ENCODE measurements around the gene PLCB4. TPM values are rescaled to one million over a fixed set of nuclear protein-coding genes. Genes with fewer than 3 reads are reported as not detected.

Gene PLCB4
- total RNA-seq, 1 donor from 2014 or later, result 1.6 TPM

DNA sequence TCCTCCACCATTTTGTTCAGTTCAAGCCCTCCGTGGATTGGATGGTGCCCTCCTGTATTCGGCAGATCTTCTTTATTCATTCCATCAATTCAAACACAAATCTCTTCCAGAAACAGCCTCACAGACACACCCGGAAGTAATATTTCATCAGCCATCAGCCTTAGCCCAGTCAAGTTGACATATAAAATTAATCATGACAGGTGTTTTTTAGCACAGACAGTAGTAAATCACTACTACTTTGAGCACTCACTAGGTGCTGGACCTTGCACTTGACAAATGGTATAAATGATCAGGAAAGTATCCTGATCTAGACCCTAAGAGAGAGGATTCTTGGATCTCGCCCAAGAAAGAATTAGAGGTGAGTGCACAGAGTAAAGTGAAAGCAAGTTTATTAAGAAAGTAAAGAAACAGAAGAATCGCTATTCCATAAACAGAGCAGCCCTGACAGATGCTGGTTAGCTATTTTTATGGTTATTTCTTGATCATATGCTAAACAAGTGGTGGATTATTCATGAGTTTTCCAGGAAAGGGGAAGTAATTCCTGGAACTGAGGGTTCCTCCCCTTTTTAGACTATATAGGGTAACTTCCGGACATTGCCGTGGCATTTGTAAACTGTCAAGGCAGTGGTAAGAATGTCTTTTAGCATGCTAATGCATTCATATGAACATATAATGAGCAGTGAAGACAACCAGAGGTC is 250.9 kb downstream of the PLCB4 start:
- Histone ChIP-seq H3K27me3 (ENCODE audit: control insufficient read depth, insufficient read depth, low read length) (no peaks in the 10 kb centered on the region), H3K36me3 (ENCODE audit: control insufficient read depth, insufficient read depth, low read length) (no peaks in the 10 kb centered on the region), H3K4me3 (ENCODE audit: low read depth, low read length) (no peak overlapping the region)
- TF ChIP-seq, protein P1, sequence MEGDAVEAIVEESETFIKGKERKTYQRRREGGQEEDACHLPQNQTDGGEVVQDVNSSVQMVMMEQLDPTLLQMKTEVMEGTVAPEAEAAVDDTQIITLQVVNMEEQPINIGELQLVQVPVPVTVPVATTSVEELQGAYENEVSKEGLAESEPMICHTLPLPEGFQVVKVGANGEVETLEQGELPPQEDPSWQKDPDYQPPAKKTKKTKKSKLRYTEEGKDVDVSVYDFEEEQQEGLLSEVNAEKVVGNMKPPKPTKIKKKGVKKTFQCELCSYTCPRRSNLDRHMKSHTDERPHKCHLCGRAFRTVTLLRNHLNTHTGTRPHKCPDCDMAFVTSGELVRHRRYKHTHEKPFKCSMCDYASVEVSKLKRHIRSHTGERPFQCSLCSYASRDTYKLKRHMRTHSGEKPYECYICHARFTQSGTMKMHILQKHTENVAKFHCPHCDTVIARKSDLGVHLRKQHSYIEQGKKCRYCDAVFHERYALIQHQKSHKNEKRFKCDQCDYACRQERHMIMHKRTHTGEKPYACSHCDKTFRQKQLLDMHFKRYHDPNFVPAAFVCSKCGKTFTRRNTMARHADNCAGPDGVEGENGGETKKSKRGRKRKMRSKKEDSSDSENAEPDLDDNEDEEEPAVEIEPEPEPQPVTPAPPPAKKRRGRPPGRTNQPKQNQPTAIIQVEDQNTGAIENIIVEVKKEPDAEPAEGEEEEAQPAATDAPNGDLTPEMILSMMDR (IDR thresholded peaks at IDR 0.05; ENCODE audit: insufficient read depth, low read length, severe bottlenecking), result no peak
- no peak for DNase-seq (ENCODE audit: low read depth)
- no peak for FAIRE-seq

DNA sequence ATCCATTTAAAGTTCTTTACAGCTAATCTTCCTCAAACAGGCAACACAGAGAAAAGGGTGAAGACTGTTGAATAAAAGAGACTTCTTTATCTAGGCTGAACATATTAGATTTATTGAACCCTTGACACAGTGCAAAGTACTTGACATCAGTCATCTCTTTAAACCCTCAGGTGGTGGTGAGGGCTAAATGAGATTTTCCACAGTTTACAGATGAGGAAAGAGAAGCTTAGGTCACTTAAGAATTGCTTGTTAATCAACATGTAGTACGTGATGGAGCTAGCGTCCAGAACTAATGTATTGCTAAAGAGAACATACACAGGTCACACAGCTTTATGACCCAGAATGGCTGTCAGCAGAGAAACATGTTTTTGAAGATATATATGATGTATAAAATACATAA is 252.1 kb downstream of the PLCB4 start:
- no peak for DNase-seq (ENCODE audit: low read depth)
- FAIRE-seq, result no peak
- Histone ChIP-seq H3K36me3 (ENCODE audit: control insufficient read depth, insufficient read depth, low read length) (no peaks in the 10 kb centered on the region), H3K27me3 (ENCODE audit: control insufficient read depth, insufficient read depth, low read length) (no peaks in the 10 kb centered on the region), H3K4me3 (ENCODE audit: low read depth, low read length) (no peak overlapping the region)
- TF ChIP-seq, protein P1 (IDR thresholded peaks at IDR 0.05; ENCODE audit: insufficient read depth, low read length, severe bottlenecking), result no peak

- Histone ChIP-seq H3K4me3 (ENCODE audit: low read depth, low read length) (no peak overlapping the region), H3K27me3 (ENCODE audit: control insufficient read depth, insufficient read depth, low read length) (no peaks in the 10 kb centered on the region), H3K36me3 (ENCODE audit: control insufficient read depth, insufficient read depth, low read length) (no peaks in the 10 kb centered on the region)
- FAIRE-seq (no peak), DNase-seq (ENCODE audit: low read depth) (peak; percentile 3)
- TF ChIP-seq, protein P1 (IDR thresholded peaks at IDR 0.05; ENCODE audit: insufficient read depth, low read length, severe bottlenecking), result no peak
Observed at GRCh38 chr20:9322661-9323060, 253.8 kb downstream of the PLCB4 start.

GRCh38 chr20:9323622-9324021 is 254.7 kb downstream of the PLCB4 start:
- no peak for FAIRE-seq

GRCh38 chr20:9329355-9330101 is 260.6 kb downstream of the PLCB4 start:
- no peak for FAIRE-seq
- DNase-seq (ENCODE audit: low read depth), result no peak
- H3K27me3 ChIP-seq (ENCODE audit: control insufficient read depth, insufficient read depth, low read length), result no peaks in the 10 kb centered on the region
- no peaks in the 10 kb centered on the region for H3K36me3 ChIP-seq (ENCODE audit: control insufficient read depth, insufficient read depth, low read length)
- TF ChIP-seq, protein P1 (IDR thresholded peaks at IDR 0.05; ENCODE audit: insufficient read depth, low read length, severe bottlenecking), result no peak
- no peak overlapping the region for H3K4me3 ChIP-seq (ENCODE audit: low read depth, low read length)

More at GRCh38 chr20:9323622-9324021, 254.7 kb downstream of the PLCB4 start:
- TF ChIP-seq, protein P1 (IDR thresholded peaks at IDR 0.05; ENCODE audit: insufficient read depth, low read length, severe bottlenecking), result peak; percentile 52
- DNase-seq (ENCODE audit: low read depth), result no peak
- H3K27me3 ChIP-seq (ENCODE audit: control insufficient read depth, insufficient read depth, low read length), result no peaks in the 10 kb centered on the region
- no peak overlapping the region for H3K4me3 ChIP-seq (ENCODE audit: low read depth, low read length)
- H3K36me3 ChIP-seq (ENCODE audit: control insufficient read depth, insufficient read depth, low read length), result no peaks in the 10 kb centered on the region
